ENCODE measurements around the gene ARID4A.
"Not testable (repeated sequence)": the region's sequence is repeated elsewhere in the genome, so short reads cannot be mapped to it uniquely, and the experiment has no call there.

The ARID4A gene

DNA sequence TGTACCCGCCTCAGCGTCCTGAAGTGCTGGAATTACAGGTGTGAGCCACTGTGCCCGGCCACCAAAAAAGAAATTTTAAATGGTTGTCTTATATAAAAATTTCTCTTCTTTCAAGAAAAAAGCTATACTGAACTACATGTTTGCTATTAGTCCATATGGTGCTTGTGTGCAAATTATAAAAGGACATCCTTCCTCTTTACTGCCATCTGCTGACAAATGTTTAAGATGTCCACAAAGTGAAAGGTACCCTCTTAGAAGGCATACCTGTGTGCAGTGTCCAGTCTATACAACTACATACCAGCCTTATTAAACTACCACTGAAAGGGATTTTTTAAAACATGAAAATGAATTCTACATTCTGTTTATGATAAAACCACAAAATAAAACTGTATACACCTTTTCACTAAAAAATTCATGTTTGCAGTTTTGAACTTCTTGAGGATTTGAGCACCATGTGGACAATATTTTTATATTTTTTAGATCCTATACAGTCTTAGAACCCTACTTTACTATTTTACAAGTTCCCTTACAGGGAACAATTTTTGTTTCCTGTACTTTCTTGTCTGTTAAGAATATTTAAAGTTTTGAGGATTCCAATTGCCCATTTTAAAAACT lies 64.5 kb downstream of the ARID4A start:
- DNase-seq (ENCODE audit: low read depth) = no peak

DNA sequence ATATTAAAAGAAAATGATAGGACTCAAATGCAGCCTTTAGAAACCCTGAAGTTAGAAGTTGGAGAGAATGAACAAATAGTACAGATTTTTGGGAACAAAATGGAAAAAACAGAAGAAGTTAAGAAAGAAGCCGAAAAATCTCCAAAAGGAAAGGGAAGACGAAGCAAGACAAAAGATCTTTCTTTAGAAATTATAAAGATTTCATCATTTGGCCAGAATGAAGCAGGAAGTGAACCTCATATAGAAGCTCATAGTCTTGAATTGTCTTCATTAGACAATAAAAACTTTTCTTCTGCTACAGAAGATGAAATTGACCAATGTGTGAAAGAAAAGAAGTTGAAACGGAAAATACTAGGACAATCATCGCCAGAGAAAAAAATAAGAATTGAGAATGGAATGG lies 66.0 kb downstream of the ARID4A start:
- DNase-seq (ENCODE audit: low read depth) = no peak

DNA sequence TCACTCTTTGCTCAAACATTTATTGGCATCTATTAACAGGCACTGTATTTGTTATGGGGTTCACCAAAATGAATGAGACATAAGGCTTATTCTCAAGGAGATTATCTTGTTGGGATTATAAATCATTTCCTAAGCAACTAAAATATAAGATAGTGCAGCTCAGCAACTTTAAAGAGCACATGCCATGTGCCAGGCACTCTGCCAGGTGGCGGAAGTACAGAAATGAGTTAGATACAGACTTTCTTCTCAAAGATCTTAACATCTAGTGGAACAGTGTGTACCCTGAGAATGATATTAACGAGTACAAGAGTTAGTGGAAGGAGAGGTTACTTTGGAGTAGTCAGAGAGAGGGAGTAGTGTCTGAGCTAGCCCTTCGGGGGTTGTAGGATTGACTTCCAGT lies 68.9 kb downstream of the ARID4A start:
- DNase-seq (ENCODE audit: low read depth) = no peak

DNA sequence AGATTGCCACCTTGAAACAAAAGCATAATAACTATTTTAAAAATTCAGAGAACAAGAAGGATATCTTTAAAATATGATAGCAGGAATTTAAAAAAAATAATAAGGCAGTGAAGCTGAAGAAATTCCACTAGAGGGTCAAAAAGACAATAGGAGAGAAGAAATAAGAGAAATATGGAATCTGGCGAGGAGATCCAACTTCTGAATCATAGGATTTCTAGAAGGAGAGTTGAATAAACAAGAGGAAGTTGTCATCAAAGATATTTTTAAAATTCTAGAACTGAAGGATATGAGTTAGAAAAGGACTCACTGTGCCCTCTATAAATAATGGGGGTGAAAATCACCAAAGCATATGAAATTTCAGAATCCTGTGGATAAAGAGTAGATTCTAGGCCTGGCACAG lies 70.6 kb downstream of the ARID4A start:
- DNase-seq (ENCODE audit: low read depth) = no peak

DNA sequence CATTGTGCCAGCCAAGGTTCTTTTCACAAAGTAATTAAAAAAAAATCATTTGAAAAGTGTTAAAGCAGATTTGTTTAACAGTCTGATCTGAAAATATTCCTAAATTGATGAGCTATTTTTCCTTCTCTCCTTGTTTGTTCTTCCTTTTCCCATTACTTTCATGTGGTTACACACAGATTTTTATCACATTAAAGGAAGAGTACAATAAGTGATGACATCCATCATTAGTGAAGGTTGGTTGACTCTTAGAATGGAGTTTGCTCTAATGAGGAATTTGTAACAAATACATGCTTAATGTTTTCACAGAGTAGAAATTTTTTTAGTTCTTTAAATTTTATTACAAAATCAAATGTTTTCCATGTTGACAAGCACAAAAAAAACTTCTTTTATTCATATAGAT lies 78.4 kb downstream of the ARID4A start:
- DNase-seq (ENCODE audit: low read depth) = no peak

DNA sequence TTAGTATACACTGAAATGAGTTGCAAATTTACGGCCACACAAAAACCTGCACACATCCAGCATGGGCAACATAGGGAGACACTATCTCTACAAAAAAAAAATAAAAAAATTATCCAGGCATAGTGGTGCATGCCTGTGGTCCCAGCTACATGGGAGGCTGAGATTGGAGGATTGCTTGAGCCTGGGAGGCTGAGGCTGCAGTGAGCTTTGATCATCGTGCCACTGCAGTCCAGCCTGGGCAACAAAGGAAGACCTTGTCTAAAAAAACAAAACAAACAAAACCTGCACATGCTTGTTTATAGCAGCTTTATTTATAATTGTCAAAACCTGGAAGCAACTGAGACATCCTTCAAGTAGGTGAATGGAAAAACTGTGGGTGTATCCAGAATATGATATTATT lies 92.5 kb downstream of the ARID4A start:
- no peak for DNase-seq (ENCODE audit: low read depth)

DNA sequence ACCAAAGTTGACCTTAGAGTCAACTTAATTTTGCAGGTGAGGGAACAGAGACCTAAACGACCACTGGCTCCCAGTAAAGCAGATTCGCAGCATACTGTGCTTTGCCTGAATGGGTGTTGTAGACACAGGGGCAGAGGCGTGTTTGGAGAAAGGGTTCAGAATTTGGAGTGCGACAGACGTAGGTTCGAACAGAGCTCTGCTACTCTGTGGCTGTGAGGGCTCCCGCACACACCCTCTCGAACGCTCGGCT lies 97.1 kb downstream of the ARID4A start:
- no peak for DNase-seq (ENCODE audit: low read depth)

DNA sequence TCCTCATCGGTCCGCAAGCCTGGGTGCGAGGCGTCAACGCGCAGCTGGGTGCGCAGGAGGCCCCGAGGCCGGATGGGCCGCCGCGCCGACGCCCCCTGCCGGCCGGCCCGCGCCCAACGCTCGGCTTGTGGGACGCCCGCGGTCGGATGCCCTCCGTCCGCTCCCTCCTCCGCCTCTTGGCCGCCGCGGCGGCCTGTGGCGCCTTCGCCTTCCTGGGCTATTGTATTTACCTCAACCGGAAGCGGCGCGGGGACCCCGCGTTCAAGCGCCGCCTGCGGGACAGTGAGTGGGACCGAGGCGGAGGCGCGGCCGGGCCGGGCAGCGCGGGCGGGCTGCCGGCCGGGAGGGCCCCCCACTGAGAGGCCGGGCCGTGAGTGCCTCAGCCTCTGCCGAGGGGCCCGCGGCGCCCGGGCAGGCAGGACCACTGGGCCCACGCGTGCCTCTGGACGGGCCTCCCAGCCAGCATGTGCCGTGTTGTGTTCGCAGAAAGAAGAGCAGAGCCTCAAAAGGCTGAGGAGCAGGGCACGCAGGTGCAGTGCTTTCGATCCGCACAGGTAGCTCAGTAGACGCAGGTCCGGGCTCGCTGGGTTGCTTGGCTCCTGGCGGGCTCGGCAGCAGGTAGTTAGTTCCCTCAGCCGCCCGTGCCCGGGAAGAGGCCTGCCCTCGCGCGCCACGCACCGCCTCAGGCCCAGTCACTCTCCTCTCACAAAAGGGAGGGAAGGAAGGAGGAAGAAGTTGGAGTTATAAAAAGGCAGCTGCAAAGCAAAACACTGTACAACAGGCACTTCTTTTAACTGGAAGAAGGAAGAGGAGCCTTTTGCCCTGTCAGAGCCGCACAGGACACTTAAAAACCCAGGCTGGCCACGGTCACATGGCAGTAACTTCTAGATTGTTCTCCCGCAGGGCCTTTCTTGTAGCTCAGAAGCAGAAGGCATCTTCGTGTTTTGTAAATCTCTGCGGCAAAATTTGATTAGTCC lies 97.7 kb downstream of the ARID4A start, which contains the start of gene TOMM20L:
TSS of gene TOMM20L (plus strand) at position 119 of the 977 bp plus-strand sequence. CDS start at position 147, 28 bp downstream.
- peak; percentile 47 for DNase-seq (ENCODE audit: low read depth)

DNA sequence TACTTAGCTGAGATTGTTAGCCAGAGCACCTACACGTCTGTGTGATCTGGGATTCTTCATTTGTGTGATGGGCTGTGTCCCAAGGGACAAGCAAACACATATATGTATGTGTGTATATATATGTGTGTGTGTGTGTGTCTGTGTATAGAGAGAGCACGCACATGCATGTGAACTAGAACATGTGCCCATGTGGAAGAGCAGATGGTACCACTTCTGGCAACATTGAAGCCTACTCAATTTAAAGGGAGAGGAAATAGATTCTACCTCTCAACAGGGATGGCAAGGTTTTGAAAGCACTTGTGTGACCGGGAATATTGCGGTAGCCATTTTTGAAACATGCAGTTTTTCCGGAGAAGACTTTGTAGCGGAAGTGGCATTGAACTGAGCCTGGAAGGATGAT lies 98.8 kb downstream of the ARID4A start:
- DNase-seq (ENCODE audit: low read depth) = no peak

DNA sequence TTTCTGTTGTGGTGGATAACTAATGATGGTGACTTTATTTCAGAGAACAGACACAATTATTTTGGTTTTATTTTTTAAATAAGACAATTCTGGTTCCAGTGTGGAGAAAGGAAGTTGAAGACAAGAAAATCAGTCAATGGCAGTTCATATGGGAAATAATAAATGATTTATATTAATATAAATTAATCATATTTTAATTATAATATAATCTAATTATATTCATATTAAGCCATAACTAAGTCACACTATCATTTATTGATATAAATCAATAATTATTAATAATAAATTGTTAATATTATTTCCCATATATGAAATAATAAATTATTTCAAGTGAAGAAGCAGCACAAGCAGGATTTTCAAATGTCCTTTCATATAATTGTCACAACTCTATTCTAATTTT lies 100.1 kb downstream of the ARID4A start:
- no peak for DNase-seq (ENCODE audit: low read depth)

DNA sequence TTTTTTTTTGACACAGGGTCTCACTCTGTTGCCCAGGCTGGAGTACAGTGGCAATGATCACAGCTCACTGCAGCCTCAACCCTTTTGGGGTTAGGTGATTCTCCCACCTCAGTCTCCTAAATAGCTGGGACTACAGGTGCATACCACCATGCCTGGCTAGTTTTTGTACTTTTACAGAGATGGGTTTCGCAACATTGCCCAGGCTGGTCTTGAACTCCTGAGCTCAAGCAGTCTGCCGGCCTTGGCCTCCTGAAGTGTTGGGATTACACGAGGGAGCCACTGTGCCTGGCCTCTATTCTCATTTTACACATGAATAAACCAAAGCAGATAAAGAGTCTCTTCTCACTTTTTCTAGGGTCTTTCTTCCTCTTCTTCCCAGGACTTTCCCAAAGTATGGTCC lies 100.5 kb downstream of the ARID4A start:
- no peak for DNase-seq (ENCODE audit: low read depth)

DNA sequence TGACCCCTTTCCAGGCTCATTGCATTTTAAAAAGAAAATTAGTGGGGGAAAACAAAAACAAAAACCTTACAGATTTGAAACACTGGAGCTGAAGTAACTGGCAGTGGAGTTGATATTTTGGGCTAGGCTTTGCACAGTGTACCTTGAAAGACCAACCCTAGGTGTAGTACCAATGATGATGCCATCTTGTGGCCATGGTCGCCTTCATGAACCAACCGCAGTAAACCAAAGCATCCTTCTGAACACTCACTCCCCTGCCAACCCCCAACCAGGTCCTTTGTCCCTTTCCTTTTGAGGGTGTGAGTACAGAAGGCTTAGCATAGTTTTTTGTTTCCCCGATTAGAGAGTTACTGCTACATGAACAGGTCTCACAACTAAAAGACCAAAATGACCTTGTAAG lies 103.2 kb downstream of the ARID4A start:
- no peak for DNase-seq (ENCODE audit: low read depth)

DNA sequence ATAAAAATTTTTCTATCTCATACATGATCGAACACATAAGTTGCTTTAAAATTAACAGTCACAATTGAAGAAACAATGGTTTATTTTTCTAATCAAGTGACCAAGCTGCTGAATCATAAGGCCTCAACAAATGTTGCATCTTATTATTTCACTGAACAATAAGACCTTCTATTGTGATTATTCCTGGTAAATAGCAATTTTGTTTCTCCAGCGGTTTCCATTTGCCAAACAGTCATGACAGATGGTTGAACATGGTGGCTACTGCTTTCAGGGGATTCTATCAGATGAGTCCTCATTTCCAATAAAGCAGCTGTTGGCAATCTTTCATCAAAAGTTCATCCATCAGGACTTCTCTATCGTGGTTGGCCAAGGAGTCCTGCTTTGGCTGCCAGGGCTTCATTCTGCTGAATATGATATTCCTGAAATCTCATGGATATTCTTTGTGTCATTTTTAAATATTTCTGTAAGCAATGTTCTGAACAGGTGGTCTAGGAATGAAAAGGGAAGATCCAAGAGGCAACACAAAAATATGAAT lies 110.4 kb downstream of the ARID4A start:
- DNase-seq (ENCODE audit: low read depth) = no peak

DNA sequence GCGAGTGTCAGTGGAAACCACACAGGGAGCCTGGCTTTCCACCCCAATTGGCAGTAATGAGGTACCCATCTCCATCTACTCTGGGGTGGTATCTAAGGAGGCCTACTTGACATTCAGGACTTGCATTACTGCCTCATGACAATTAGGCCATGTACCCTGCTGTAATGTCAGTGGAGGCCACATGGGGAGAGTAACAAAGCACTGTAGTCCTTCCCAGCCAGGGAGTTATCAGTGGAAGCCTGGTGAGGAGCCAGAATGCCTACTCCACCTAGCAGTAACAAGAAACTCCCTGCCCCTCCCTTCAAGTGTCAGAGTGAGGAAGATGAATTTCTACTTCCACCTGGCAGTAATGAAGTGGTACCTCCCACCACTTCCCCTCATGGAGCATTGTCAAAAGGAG lies 116.5 kb downstream of the ARID4A start:
- no peak for DNase-seq (ENCODE audit: low read depth)

DNA sequence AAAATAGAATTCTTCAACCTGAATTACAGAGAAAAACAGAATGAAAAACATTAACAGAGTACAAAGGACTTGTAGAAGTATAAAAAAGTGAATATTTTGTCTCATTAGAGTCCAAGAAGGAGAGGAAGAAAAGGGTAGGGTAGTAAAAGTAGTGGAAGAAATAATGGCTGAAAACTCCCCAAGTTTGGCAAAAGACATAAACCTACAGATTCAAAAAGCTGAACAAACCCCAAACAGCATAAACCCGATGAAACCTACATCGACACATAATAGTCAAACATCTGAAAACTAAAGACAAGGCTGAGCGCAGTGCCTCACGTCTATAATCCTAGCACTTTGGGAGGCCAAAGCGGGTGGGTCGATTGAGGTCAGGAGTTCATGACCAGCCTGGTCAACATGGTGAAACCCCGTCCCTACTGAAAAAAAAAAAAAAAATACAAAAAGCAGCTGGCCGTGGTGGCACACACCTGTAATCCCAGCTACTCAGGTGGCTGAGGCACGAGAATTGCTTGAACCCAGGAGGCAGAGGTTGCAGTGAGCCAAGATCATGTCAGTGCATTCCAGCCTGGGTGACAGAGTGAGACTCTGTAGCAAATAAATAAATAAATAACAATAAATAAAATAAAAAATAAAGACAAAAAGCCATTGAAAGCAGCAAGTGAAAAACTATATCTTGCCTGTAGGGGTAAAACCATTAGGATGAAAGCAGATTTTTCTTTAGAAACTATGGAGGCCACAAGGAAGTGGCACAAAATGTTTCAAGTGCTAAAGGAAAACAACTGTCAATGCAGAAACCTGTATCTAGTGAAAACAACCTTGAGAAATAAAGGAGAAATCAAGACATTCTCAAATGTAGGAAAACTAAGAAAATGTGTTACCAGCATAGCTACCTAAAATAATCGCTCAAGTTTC lies 117.5 kb downstream of the ARID4A start:
- DNase-seq (ENCODE audit: low read depth) = no peak

DNA sequence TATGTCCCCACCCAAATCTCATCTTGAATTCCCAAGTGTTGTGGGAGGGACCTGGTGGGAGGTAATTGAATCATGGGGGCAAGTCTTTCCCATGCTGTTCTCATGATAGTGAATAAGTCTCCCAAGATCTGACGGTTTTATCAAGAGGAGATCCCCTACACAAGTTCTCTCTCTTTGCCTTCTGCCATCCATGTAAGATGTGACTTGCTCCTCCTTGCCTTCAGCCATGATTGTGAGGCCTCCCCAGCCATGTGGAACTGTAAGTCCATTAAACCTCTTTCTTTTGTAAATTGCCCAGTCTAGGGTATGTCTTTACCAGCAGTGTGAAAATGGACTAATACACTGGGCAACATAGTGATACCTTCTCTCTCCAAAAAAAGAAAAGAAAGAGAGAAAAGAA lies 118.6 kb downstream of the ARID4A start:
- not testable (repeated sequence) for DNase-seq (ENCODE audit: low read depth)
